ENCODE measurements around the gene VPS13C.

GRCh38 chr15:62058327-62059028, 1.8 kb downstream of the VPS13C start:
- TF ChIP-seq EZH2 (IDR thresholded peaks at IDR 0.05; ENCODE audit: insufficient read depth, poor library complexity, severe bottlenecking) (no peak), EZH2phosphoT487 (IDR thresholded peaks at IDR 0.05; ENCODE audit: insufficient read depth, low read depth) (no peak)
